OCI-LY1 (cell line): ENCODE measurements around the gene SYTL1.
"Not testable (repeated sequence)": the region's sequence is repeated elsewhere in the genome, so short reads cannot be mapped to it uniquely, and the experiment has no call there.

Experiments used
- H2AFZ ChIP-seq: fragments of 200-600 bp; sonication (generic), shearing (Covaris generic); 2 replicates; pipeline ENCODE4 v1.6.0; 2014; ENCODE audit warnings: antibody characterized with exemption, mild to moderate bottlenecking, low read length
- H3F3A ChIP-seq: fragments of 200-600 bp; sonication (generic), shearing (Covaris generic); 2 replicates; pipeline ENCODE4 v1.6.0; 2014; ENCODE audit warnings: mild to moderate bottlenecking, antibody characterized with exemption, low read length, moderate library complexity; ENCODE audit not compliant: insufficient read depth
- H3K27ac ChIP-seq: fragments of 200-600 bp; sonication (generic); 2 replicates; pipeline ENCODE4 v1.5.1; 2014; ENCODE audit warnings: low read length, mixed run types, mild to moderate bottlenecking, low read depth; ENCODE audit not compliant: poor library complexity, severe bottlenecking
- H3K27me3 ChIP-seq: fragments of 200-600 bp; sonication (generic); 2 replicates; pipeline ENCODE4 v1.6.0; 2014; ENCODE audit warnings: antibody characterized with exemption, mild to moderate bottlenecking, low read length, moderate library complexity; ENCODE audit not compliant: insufficient read depth
- H3K36me3 ChIP-seq: fragments of 200-600 bp; sonication (generic); 2 replicates; pipeline ENCODE4 v1.6.1; 2014; ENCODE audit warnings: mild to moderate bottlenecking, antibody characterized with exemption, low read length, moderate library complexity, mixed read lengths; ENCODE audit not compliant: insufficient read depth
- H3K4me1 ChIP-seq: fragments of 200-600 bp; sonication (generic); 2 replicates; pipeline ENCODE4 v1.5.1; 2014; ENCODE audit warnings: mild to moderate bottlenecking, low read length, moderate library complexity; ENCODE audit not compliant: insufficient read depth, severe bottlenecking
- H3K4me2 ChIP-seq: fragments of 200-600 bp; sonication (generic), shearing (Covaris generic); 2 replicates; pipeline ENCODE4 v1.6.1; 2014; ENCODE audit warnings: low read length
- H3K4me3 ChIP-seq: fragments of 200-600 bp; sonication (generic); 2 replicates; pipeline ENCODE4 v1.5.1; 2014; ENCODE audit warnings: low read length, low read depth, mild to moderate bottlenecking, mixed read lengths; ENCODE audit not compliant: poor library complexity, severe bottlenecking
- H3K79me2 ChIP-seq: fragments of 200-600 bp; shearing (Covaris generic); 2 replicates; pipeline ENCODE4 v1.6.1; 2016; ENCODE audit warnings: mixed run types, low read length, mixed read lengths; ENCODE audit not compliant: insufficient read depth
- H3K9ac ChIP-seq: fragments of 200-600 bp; sonication (generic), shearing (Covaris generic); 2 replicates; pipeline ENCODE4 v1.6.1; 2014; ENCODE audit warnings: mild to moderate bottlenecking, low read length, mixed read lengths
- H3K9me2 ChIP-seq: fragments of 200-600 bp; sonication (generic), shearing (Covaris generic); 2 replicates; pipeline ENCODE4 v1.6.1; 2014; ENCODE audit warnings: low read depth, mild to moderate bottlenecking, low read length, mixed read lengths
- H3K9me3 ChIP-seq: fragments of 200-600 bp; shearing (Covaris generic); 2 replicates; pipeline ENCODE4 v1.6.1; 2014; ENCODE audit warnings: low read length, mixed read lengths
- H4K20me1 ChIP-seq: fragments of 200-600 bp; sonication (generic), shearing (Covaris generic); 2 replicates; pipeline ENCODE4 v1.6.0; 2016; ENCODE audit warnings: mild to moderate bottlenecking, low read length; ENCODE audit not compliant: insufficient read depth
- CTCF ChIP-seq: fragments of 200-600 bp; sonication (generic), shearing (Covaris generic); IDR thresholded peaks from 2 replicates; pipeline ENCODE4 v1.5.1; 2017; ENCODE audit warnings: mild to moderate bottlenecking, antibody characterized with exemption, low read length, moderate library complexity, mixed read lengths
- EZH2 ChIP-seq: fragments of 200-600 bp; sonication (generic), shearing (Covaris generic); IDR thresholded peaks from 2 replicates; pipeline ENCODE4 v1.8.0; 2017; ENCODE audit warnings: borderline replicate concordance, mixed run types, mild to moderate bottlenecking, antibody characterized with exemption, low read length, moderate library complexity, mixed read lengths

Gene SYTL1

GRCh38 chr1:27383661-27384060 is 41.8 kb downstream of the SYTL1 start:
- H3K4me2 ChIP-seq, result no peak overlapping the region
- H4K20me1 ChIP-seq, result no peaks in the 10 kb centered on the region
- peaks cover 4% of the 10 kb centered on the region; the same call in 1 of the 2 replicates for H3K27me3 ChIP-seq
- TF ChIP-seq EZH2, result no peak
- TF ChIP-seq CTCF, result no peak
- H3K4me3 ChIP-seq, result no peak overlapping the region
- no peaks in the 10 kb centered on the region for H3K36me3 ChIP-seq
- no peak overlapping the region for H2AFZ ChIP-seq
- H3F3A ChIP-seq, result no peaks in the 10 kb centered on the region
- no peaks in the 10 kb centered on the region for H3K4me1 ChIP-seq
- no peaks in the 10 kb centered on the region for H3K9me3 ChIP-seq
- H3K79me2 ChIP-seq, result no peaks in the 10 kb centered on the region
- H3K27ac ChIP-seq, result no peak overlapping the region
- no peak overlapping the region for H3K9ac ChIP-seq
- H3K9me2 ChIP-seq, result no peaks in the 10 kb centered on the region

GRCh38 chr1:27384797-27385196 is 43.0 kb downstream of the SYTL1 start:
- not testable (repeated sequence) for H3K4me1 ChIP-seq, H3K27me3 ChIP-seq, H3K4me3 ChIP-seq, H3K9me3 ChIP-seq, H3K36me3 ChIP-seq, H3K4me2 ChIP-seq, H3F3A ChIP-seq, H3K9me2 ChIP-seq, H3K9ac ChIP-seq, H3K27ac ChIP-seq, H3K79me2 ChIP-seq, H2AFZ ChIP-seq, H4K20me1 ChIP-seq

GRCh38 chr1:27388337-27389005 is 46.6 kb downstream of the SYTL1 start:
- Histone ChIP-seq H3K79me2 (no peaks in the 10 kb centered on the region), H3K27me3 (peaks cover 4% of the 10 kb centered on the region; the same call in 1 of the 2 replicates), H2AFZ (no peak overlapping the region), H3K27ac (no peak overlapping the region), H3K4me3 (no peak overlapping the region), H3K9me2 (no peaks in the 10 kb centered on the region), H3F3A (no peaks in the 10 kb centered on the region), H3K4me1 (peaks cover 14% of the 10 kb centered on the region), H3K9ac (no peak overlapping the region), H3K4me2 (no peak overlapping the region), H3K9me3 (no peaks in the 10 kb centered on the region), H3K36me3 (no peaks in the 10 kb centered on the region), H4K20me1 (no peaks in the 10 kb centered on the region)
- no peak for TF ChIP-seq EZH2
- peak; percentile 97 for TF ChIP-seq CTCF

- Histone ChIP-seq H4K20me1 (no peaks in the 10 kb centered on the region), H3K4me1 (peaks cover 18% of the 10 kb centered on the region), H3K9me2 (no peaks in the 10 kb centered on the region), H3K9me3 (no peaks in the 10 kb centered on the region), H3K79me2 (no peaks in the 10 kb centered on the region), H3K4me2 (peak overlapping the region; percentile 81; the same call in 1 of the 2 replicates), H3K36me3 (no peaks in the 10 kb centered on the region), H3K4me3 (peak overlapping the region; percentile 64), H3K27me3 (no peaks in the 10 kb centered on the region), H3F3A (no peaks in the 10 kb centered on the region), H3K9ac (peak overlapping the region; percentile 10; the same call in 1 of the 2 replicates), H2AFZ (no peak overlapping the region), H3K27ac (no peak overlapping the region)
- TF ChIP-seq EZH2 (no peak), CTCF (no peak)
These were observed 49.8 kb downstream of the SYTL1 start for GRCh38 chr1:27391511-27392095.
